CD4-positive, alpha-beta T cell (primary cell): Measurements from ENCODE around the gene TEN1. TPM values are rescaled to one million over a fixed set of nuclear protein-coding genes. Genes with fewer than 3 reads are reported as not detected.

ENCODE experiments used
- ATAC-seq: fragments of 200-7000 bp; cut with Tn5 transposase; one replicate; pipeline ENCODE4 v1.10.0; 2022; ENCODE audit warnings: mild to moderate bottlenecking; ENCODE audit not compliant: poor library complexity
- CTCF ChIA-PET: fragments of 350-600 bp; sonication (Branson Sonifier 250); formaldehyde crosslinking; loops from one replicate; lab custom pipeline; 2021; ENCODE audit warnings: antibody characterized with exemption, inconsistent platforms; lab: Charles Lee
- POLR2A ChIA-PET: fragments of 350-600 bp; sonication (Branson Sonifier 250); formaldehyde crosslinking; loops from one replicate; lab custom pipeline; 2021; ENCODE audit warnings: antibody characterized with exemption, inconsistent platforms; lab: Charles Lee
- DNase-seq, 14 experiments: peaks; one replicate each; pipeline ENCODE4 v3.0.0-alpha.2; 2013 to 2020; ENCODE audit warnings: mixed read lengths in 2 of 14
- H3K27ac ChIP-seq, 2 donors: one replicate each; pipeline versions ENCODE4 v1.5.1 to v1.7.0; 2013; ENCODE audit warnings: low read length in 2 of 2, low read depth in 1 of 2, mild to moderate bottlenecking in 1 of 2
- H3K27me3 ChIP-seq, 2 experiments: 1 replicate in 1 of 2; 2 replicates in 1 of 2; pipeline versions ENCODE4 v1.6.1 to v1.7.0; 2013; ENCODE audit warnings: low read length in 2 of 2, control low read depth in 1 of 2, mild to moderate bottlenecking in 1 of 2, moderate library complexity in 1 of 2; ENCODE audit not compliant: insufficient read depth in 2 of 2, control insufficient read depth in 1 of 2
- H3K36me3 ChIP-seq: one replicate; pipeline ENCODE4 v1.6.1; 2013; ENCODE audit warnings: low read length, control low read depth; ENCODE audit not compliant: insufficient read depth
- H3K4me1 ChIP-seq: one replicate; pipeline ENCODE4 v1.6.1; 2013; ENCODE audit warnings: low read length, control low read depth; ENCODE audit not compliant: insufficient read depth
- H3K4me3 ChIP-seq: one replicate; pipeline ENCODE4 v1.5.1; 2013; ENCODE audit warnings: mild to moderate bottlenecking, low read length, moderate library complexity
- H3K9me3 ChIP-seq, 2 experiments: 1 replicate in 1 of 2; 2 replicates in 1 of 2; pipeline versions ENCODE4 v1.6.1 to v1.7.0; 2013; ENCODE audit warnings: low read length in 2 of 2, mild to moderate bottlenecking in 2 of 2, control low read depth in 1 of 2, moderate library complexity in 1 of 2; ENCODE audit not compliant: control insufficient read depth in 1 of 2, insufficient read depth in 1 of 2
- H3K27ac Mint-ChIP-seq: one replicate; pipeline ENCODE4 v1.8.0; 2020; ENCODE audit warnings: mixed read lengths
- H3K27me3 Mint-ChIP-seq: one replicate; pipeline ENCODE4 v1.8.0; 2021; ENCODE audit warnings: mixed read lengths
- H3K36me3 Mint-ChIP-seq: one replicate; pipeline ENCODE4 v1.8.0; 2021; ENCODE audit warnings: low read depth, mixed read lengths
- H3K4me1 Mint-ChIP-seq: one replicate; pipeline ENCODE4 v1.8.0; 2021; ENCODE audit warnings: low read depth, mixed read lengths
- H3K4me3 Mint-ChIP-seq: one replicate; pipeline ENCODE4 v1.8.0; 2020; ENCODE audit warnings: mild to moderate bottlenecking, mixed read lengths
- H3K9me3 Mint-ChIP-seq: one replicate; pipeline ENCODE4 v1.8.0; 2020; ENCODE audit warnings: mixed read lengths
- CTCF ChIP-seq: fragments of 200-600 bp; IDR thresholded peaks from one replicate; pipeline ENCODE4 v1.8.0; 2022; ENCODE audit warnings: antibody characterized with exemption, mild to moderate bottlenecking
- intact Hi-C, 2 experiments: fragments of 100-400 bp; cut with DNase I in 1 of 2; cut with micrococcal nuclease in 1 of 2; formaldehyde crosslinking; loops; one replicate each; pipeline versions ENCODE4 v1.15.1 to v1.9.0; 2023 to 2025; cut with DNase I, micrococcal nuclease
- polyA plus RNA-seq, 2 donors: library from polyadenylated mRNA; unstranded; fragments of 120-200 nt; gene quantifications; one replicate each; pipeline ENCODE4 v1.2.1, GENCODE V29; 2013
- total RNA-seq, 174 experiments: library from RNA in 2 of 174; stranded (reverse) in 2 of 174; gene quantifications; one replicate each; pipeline ENCODE4 v1.2.3 and lab custom pipeline; 2021 to 2026

TEN1 gene
- total RNA-seq: 10 to 100 TPM; 13.0 to 13.8 TPM
- polyA plus RNA-seq (2013, experiment 1 of 2): 15.1 TPM
- polyA plus RNA-seq (2013, experiment 2 of 2): 17.1 TPM
- 0 to 0.69 (median 0.09) reads per million in 172 experiments for total RNA-seq (lab: John Stamatoyannopoulos, UW)

- H3K4me1 Mint-ChIP-seq: peaks cover 51% of the 10 kb centered on the region
- ChIA-PET POLR2A (interaction anchor here (0.9 to 1.6 kb wide), 7 partner anchors 18 to 199 kb away, joined by 3 to 8 read pairs (median 5); partner anchors contain the start of genes FBF1, TRIM65 and UNK), CTCF (interaction anchor here (1.0 to 1.1 kb wide), 2 partner anchors 10 to 35 kb away, joined by 3 read pairs; no protein-coding TSS in a partner anchor)
- peak within 1 kb of the TSS; percentile 100 for H3K27ac Mint-ChIP-seq
- no peaks in the 10 kb centered on the region for H3K27me3 ChIP-seq
- peak; percentile 89 to 97 (median 94) for DNase-seq
- no peaks in the 10 kb centered on the region for H3K27me3 Mint-ChIP-seq
- no peaks in the 10 kb centered on the region for H3K36me3 ChIP-seq
- peak within 1 kb of the TSS; percentile 91 to 94 for H3K27ac ChIP-seq
- H3K9me3 ChIP-seq: no peaks in the 10 kb centered on the region
- ATAC-seq: peak; percentile 92
- peak within 1 kb of the TSS; percentile 95 for H3K4me3 Mint-ChIP-seq
- no peaks in the 10 kb centered on the region for H3K9me3 Mint-ChIP-seq
- H3K36me3 Mint-ChIP-seq: peaks cover 22% of the 10 kb centered on the region
- peak within 1 kb of the TSS; percentile 99 for H3K4me3 ChIP-seq
- TF ChIP-seq CTCF: no peak
- intact Hi-C loops: loop anchor here (1.0 kb wide), 3 partner anchors 38 to 125 kb away; partner anchors contain the start of gene FBF1 (in 1 of the 2)
- peaks cover 19% of the 10 kb centered on the region for H3K4me1 ChIP-seq
Observed at GRCh38 chr17:75978938-75979704, at the start of gene TEN1, which contains the start of gene ACOX1. TEN1 (plus strand) TSS chr17:75979240; CDS start chr17:75986193, 6,953 bp downstream. ACOX1 (minus strand) TSS chr17:75979166; CDS start chr17:75979073, 93 bp downstream.

GRCh38 chr17:75931062-75931461 lies 48.0 kb upstream of the TEN1 start:
- Histone ChIP-seq H3K27ac (no peak overlapping the region), H3K4me3 (no peak overlapping the region), H3K4me1 (no peaks in the 10 kb centered on the region), H3K9me3 (no peaks in the 10 kb centered on the region), H3K36me3 (no peaks in the 10 kb centered on the region), H3K27me3 (no peaks in the 10 kb centered on the region)
- no peak for TF ChIP-seq CTCF
- H3K36me3 Mint-ChIP-seq: peaks cover 4% of the 10 kb centered on the region
- no peaks in the 10 kb centered on the region for H3K27me3 Mint-ChIP-seq
- no peak for ATAC-seq
- intact Hi-C loops: no loop called here
- no peaks in the 10 kb centered on the region for H3K9me3 Mint-ChIP-seq
- DNase-seq: no peak
- ChIA-PET CTCF (no interaction called here), POLR2A (no interaction called here)
- no peaks in the 10 kb centered on the region for H3K4me1 Mint-ChIP-seq
- H3K27ac Mint-ChIP-seq: no peak overlapping the region
- no peak overlapping the region for H3K4me3 Mint-ChIP-seq

- H3K9me3 Mint-ChIP-seq: no peaks in the 10 kb centered on the region
- H3K4me3 Mint-ChIP-seq: no peak overlapping the region
- Histone ChIP-seq H3K4me3 (no peak overlapping the region), H3K9me3 (no peaks in the 10 kb centered on the region), H3K27me3 (no peaks in the 10 kb centered on the region), H3K27ac (no peak overlapping the region), H3K4me1 (no peaks in the 10 kb centered on the region), H3K36me3 (no peaks in the 10 kb centered on the region)
- ChIA-PET POLR2A (interaction anchor here (0.9 kb wide), 1 partner anchor 7 kb away, joined by 3 read pairs; no protein-coding TSS in a partner anchor), CTCF (no interaction called here)
- no peaks in the 10 kb centered on the region for H3K4me1 Mint-ChIP-seq
- TF ChIP-seq CTCF: no peak
- intact Hi-C loops: no loop called here
- no peaks in the 10 kb centered on the region for H3K27me3 Mint-ChIP-seq
- no peak overlapping the region for H3K27ac Mint-ChIP-seq
- DNase-seq (no peak), ATAC-seq (no peak)
- peaks cover 4% of the 10 kb centered on the region for H3K36me3 Mint-ChIP-seq
Observed at GRCh38 chr17:75932852-75933251, 46.2 kb upstream of the TEN1 start.
